HepG2 (cell line): ENCODE results near the gene DAD1. TPM values are rescaled to one million over a fixed set of nuclear protein-coding genes. Genes with fewer than 3 reads are reported as not detected.

ENCODE experiments used
- FOXO1 ChIP-seq: sonication (generic); formaldehyde crosslinking; IDR thresholded peaks from 2 replicates; pipeline ENCODE4 v1.4.0; 2020; ENCODE audit warnings: missing genetic modification reagents
- NCOA1 ChIP-seq: sonication (generic); formaldehyde crosslinking; IDR thresholded peaks from 2 replicates; pipeline ENCODE4 v1.9.0; 2021; ENCODE audit warnings: missing genetic modification reagents
- YEATS4 ChIP-seq: sonication (generic); formaldehyde crosslinking; IDR thresholded peaks from 2 replicates; pipeline ENCODE4 v1.4.0; 2020; ENCODE audit warnings: missing genetic modification reagents, borderline replicate concordance
- ZKSCAN8 ChIP-seq: IDR thresholded peaks from 2 replicates; pipeline ENCODE4 v1.6.1; 2016; ENCODE audit warnings: borderline replicate concordance, missing genetic modification reagents, missing compliant biosample characterization
- ZNF501 ChIP-seq: sonication (generic); formaldehyde crosslinking; IDR thresholded peaks from 2 replicates; pipeline ENCODE4 v1.5.1; 2020; ENCODE audit warnings: mild to moderate bottlenecking, moderate library complexity, missing genetic modification reagents
- polyA plus RNA-seq, 8 experiments: library from polyadenylated mRNA; depleted of rRNA in 3 of 8; stranded (reverse) in 7 of 8; unstranded in 1 of 8; fragments of >200 nt; fragmentation: Illumina TruSeq in 4 of 8; extraction: Trizol in 4 of 8; gene quantifications; 2 replicates each; pipeline versions ENCODE4 v1.2.1 to v1.2.3, GENCODE V29; 2011 to 2016; ENCODE audit warnings: low read depth in 4 of 8, missing spikeins in 1 of 8, mixed read lengths in 1 of 8; ENCODE audit not compliant: insufficient read depth in 1 of 8
- total RNA-seq, 5 experiments: library from RNA; depleted of rRNA; stranded (reverse); fragments of >200 nt; fragmentation: Illumina TruSeq; extraction: Trizol; gene quantifications; 2 replicates each; pipeline ENCODE4 v1.2.3, GENCODE V29; 2016; ENCODE audit warnings: low read depth in 1 of 5
- TF ChIP-seq, protein P1 (sequence below), 2 experiments: sonication (generic) in 1 of 2; formaldehyde crosslinking in 1 of 2; IDR thresholded peaks; 2 replicates each; pipeline versions ENCODE4 v1.6.1 to v1.9.0; 2014 to 2022; ENCODE audit warnings: antibody characterized with exemption in 1 of 2, borderline replicate concordance in 1 of 2, inconsistent platforms in 1 of 2, low read depth in 1 of 2, missing genetic modification reagents in 1 of 2
- TF ChIP-seq, protein P2 (sequence below): IDR thresholded peaks from 2 replicates; pipeline ENCODE4 v1.6.1; 2018; ENCODE audit warnings: missing genetic modification reagents
- TF ChIP-seq, protein P3 (sequence below): sonication (generic); formaldehyde crosslinking; conservative IDR thresholded peaks from 2 replicates; pipeline ENCODE4 v1.4.0; 2020; ENCODE audit warnings: missing genetic modification reagents
- TF ChIP-seq, protein P4 (sequence below): sonication (generic); formaldehyde crosslinking; IDR thresholded peaks from 2 replicates; pipeline ENCODE4; 2020; ENCODE audit warnings: missing genetic modification reagents, mild to moderate bottlenecking, borderline replicate concordance
- TF ChIP-seq, protein P5 (sequence below): sonication (generic); formaldehyde crosslinking; IDR thresholded peaks from 2 replicates; pipeline ENCODE4 v1.5.1; 2020; ENCODE audit warnings: missing genetic modification reagents, mild to moderate bottlenecking, borderline replicate concordance
- TF ChIP-seq, protein P6 (sequence below): sonication (generic); formaldehyde crosslinking; IDR thresholded peaks from 2 replicates; pipeline ENCODE4 v1.4.0; 2020; ENCODE audit warnings: missing genetic modification reagents; ENCODE audit errors: not compliant biosample characterization

DAD1 gene
- total and polyA plus RNA-seq, 2 of the 13 experiments (the other 11 are each of a cell fraction or from before 2014, with no cell fraction given) = 558 to 626 TPM

DNA sequence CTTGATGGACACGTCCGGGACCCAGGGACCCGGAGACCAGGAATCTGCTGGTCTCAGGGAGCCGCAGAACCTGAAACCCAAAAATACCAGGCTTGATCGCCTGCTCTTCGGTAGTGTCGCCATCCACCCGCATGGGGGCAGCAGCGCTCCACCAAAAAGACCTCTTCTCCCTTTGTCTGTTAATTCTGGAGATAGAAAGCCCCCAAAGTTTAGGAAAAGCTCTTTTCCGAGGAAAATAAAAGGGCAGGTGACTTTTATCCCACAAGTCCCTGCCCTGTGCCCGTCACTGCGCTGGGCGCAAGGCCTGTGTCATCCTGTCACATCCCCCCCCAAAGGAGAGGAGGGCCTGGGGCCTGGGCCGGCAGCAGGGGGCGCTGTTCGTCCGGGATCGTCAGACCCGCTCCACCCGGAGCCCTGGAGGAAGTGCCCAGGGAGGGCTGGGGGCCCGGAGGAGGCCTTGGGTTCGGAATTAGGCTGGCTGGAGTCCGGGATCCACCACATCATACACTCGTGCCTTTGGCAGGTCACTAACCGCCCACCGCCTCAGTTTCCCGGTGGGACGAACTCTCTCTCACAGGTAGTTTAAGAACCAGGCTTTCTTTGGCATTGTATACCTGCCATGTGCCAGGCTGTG, 31.9 kb downstream of the DAD1 start (continued):
- TF ChIP-seq, protein P1, sequence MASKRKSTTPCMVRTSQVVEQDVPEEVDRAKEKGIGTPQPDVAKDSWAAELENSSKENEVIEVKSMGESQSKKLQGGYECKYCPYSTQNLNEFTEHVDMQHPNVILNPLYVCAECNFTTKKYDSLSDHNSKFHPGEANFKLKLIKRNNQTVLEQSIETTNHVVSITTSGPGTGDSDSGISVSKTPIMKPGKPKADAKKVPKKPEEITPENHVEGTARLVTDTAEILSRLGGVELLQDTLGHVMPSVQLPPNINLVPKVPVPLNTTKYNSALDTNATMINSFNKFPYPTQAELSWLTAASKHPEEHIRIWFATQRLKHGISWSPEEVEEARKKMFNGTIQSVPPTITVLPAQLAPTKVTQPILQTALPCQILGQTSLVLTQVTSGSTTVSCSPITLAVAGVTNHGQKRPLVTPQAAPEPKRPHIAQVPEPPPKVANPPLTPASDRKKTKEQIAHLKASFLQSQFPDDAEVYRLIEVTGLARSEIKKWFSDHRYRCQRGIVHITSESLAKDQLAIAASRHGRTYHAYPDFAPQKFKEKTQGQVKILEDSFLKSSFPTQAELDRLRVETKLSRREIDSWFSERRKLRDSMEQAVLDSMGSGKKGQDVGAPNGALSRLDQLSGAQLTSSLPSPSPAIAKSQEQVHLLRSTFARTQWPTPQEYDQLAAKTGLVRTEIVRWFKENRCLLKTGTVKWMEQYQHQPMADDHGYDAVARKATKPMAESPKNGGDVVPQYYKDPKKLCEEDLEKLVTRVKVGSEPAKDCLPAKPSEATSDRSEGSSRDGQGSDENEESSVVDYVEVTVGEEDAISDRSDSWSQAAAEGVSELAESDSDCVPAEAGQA (IDR thresholded peaks at IDR 0.05; ENCODE audit: low read depth) = no peak
- TF ChIP-seq, protein P1 (CRISPR knock-in tag; IDR thresholded peaks at IDR 0.05; ENCODE audit: borderline replicate concordance) = no peak; the same call in 1 of the 2 replicates
- no peak for TF ChIP-seq NCOA1 (CRISPR knock-in tag)
- TF ChIP-seq, protein P2, sequence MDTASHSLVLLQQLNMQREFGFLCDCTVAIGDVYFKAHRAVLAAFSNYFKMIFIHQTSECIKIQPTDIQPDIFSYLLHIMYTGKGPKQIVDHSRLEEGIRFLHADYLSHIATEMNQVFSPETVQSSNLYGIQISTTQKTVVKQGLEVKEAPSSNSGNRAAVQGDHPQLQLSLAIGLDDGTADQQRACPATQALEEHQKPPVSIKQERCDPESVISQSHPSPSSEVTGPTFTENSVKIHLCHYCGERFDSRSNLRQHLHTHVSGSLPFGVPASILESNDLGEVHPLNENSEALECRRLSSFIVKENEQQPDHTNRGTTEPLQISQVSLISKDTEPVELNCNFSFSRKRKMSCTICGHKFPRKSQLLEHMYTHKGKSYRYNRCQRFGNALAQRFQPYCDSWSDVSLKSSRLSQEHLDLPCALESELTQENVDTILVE = peak; percentile 41; the same call in 1 of the 2 replicates
- TF ChIP-seq, protein P3, sequence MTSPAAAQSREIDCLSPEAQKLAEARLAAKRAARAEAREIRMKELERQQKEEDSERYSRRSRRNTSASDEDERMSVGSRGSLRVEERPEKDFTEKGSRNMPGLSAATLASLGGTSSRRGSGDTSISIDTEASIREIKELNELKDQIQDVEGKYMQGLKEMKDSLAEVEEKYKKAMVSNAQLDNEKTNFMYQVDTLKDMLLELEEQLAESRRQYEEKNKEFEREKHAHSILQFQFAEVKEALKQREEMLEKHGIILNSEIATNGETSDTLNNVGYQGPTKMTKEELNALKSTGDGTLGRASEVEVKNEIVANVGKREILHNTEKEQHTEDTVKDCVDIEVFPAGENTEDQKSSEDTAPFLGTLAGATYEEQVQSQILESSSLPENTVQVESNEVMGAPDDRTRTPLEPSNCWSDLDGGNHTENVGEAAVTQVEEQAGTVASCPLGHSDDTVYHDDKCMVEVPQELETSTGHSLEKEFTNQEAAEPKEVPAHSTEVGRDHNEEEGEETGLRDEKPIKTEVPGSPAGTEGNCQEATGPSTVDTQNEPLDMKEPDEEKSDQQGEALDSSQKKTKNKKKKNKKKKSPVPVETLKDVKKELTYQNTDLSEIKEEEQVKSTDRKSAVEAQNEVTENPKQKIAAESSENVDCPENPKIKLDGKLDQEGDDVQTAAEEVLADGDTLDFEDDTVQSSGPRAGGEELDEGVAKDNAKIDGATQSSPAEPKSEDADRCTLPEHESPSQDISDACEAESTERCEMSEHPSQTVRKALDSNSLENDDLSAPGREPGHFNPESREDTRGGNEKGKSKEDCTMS = 0 out of 2 replicates have a peak, but pooled peaks have one; percentile 82
- TF ChIP-seq, protein P4, sequence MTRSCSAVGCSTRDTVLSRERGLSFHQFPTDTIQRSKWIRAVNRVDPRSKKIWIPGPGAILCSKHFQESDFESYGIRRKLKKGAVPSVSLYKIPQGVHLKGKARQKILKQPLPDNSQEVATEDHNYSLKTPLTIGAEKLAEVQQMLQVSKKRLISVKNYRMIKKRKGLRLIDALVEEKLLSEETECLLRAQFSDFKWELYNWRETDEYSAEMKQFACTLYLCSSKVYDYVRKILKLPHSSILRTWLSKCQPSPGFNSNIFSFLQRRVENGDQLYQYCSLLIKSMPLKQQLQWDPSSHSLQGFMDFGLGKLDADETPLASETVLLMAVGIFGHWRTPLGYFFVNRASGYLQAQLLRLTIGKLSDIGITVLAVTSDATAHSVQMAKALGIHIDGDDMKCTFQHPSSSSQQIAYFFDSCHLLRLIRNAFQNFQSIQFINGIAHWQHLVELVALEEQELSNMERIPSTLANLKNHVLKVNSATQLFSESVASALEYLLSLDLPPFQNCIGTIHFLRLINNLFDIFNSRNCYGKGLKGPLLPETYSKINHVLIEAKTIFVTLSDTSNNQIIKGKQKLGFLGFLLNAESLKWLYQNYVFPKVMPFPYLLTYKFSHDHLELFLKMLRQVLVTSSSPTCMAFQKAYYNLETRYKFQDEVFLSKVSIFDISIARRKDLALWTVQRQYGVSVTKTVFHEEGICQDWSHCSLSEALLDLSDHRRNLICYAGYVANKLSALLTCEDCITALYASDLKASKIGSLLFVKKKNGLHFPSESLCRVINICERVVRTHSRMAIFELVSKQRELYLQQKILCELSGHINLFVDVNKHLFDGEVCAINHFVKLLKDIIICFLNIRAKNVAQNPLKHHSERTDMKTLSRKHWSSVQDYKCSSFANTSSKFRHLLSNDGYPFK (CRISPR knock-in tag) = peak; percentile 87
- TF ChIP-seq, protein P5, sequence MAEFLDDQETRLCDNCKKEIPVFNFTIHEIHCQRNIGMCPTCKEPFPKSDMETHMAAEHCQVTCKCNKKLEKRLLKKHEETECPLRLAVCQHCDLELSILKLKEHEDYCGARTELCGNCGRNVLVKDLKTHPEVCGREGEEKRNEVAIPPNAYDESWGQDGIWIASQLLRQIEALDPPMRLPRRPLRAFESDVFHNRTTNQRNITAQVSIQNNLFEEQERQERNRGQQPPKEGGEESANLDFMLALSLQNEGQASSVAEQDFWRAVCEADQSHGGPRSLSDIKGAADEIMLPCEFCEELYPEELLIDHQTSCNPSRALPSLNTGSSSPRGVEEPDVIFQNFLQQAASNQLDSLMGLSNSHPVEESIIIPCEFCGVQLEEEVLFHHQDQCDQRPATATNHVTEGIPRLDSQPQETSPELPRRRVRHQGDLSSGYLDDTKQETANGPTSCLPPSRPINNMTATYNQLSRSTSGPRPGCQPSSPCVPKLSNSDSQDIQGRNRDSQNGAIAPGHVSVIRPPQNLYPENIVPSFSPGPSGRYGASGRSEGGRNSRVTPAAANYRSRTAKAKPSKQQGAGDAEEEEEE = no peak
- TF ChIP-seq, protein P6, sequence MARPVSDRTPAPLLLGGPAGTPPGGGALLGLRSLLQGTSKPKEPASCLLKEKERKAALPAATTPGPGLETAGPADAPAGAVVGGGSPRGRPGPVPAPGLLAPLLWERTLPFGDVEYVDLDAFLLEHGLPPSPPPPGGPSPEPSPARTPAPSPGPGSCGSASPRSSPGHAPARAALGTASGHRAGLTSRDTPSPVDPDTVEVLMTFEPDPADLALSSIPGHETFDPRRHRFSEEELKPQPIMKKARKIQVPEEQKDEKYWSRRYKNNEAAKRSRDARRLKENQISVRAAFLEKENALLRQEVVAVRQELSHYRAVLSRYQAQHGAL (CRISPR knock-in tag) = peak; percentile 70
- peak; percentile 80; the same call in 1 of the 2 replicates for TF ChIP-seq ZKSCAN8 (CRISPR knock-in tag)
- peak; percentile 92 for TF ChIP-seq ZNF501
- no peak; the same call in 1 of the 2 replicates for TF ChIP-seq YEATS4 (CRISPR knock-in tag)
- TF ChIP-seq FOXO1 (CRISPR knock-in tag) = 0 out of 2 replicates have a peak, but pooled peaks have one; percentile 9
